IPS DF 4.7 (cell line): Measurements from ENCODE around the gene SLC25A34.

Experiments
- DNase-seq: peaks from one replicate; pipeline ENCODE4 v3.0.0-alpha.2; 2013; ENCODE audit warnings: low spot score; ENCODE audit errors: extremely low read depth

SLC25A34 gene

DNA sequence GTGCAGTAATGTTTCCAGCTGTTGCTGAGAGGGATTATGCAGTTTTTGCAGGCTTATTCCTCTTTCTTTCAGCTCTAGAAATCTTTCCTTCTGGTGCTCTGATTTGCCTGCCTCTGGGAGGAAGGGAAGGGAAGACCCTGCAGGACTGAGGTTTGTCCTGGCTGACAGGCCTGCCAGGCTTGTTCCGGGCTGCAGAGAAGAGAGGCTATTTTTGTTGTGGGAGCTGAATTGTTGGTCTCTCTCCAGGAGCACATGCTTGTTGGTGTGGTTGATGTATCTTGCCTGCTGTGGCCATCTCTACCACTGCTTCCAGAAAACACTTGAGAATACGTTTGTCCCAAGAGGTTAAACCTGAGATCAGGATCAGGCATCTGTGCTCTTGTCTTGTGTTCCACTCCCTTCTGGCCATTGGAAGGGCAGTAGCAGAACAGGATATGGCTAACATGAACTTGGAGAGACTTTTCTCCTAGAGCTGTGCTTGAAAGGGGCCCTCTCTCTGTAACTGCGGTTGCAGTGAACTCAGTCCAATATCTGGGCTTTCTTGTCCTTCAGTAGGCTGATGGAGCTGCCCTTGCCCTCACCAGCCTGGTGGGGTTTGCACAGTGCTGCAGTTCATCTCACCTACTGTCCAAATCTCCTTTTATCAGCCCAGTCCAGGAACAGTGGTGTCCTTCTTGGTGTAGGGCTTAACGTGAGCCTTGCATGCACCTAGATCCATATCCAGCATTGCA lies 21.5 kb upstream of the SLC25A34 start:
- no peak for DNase-seq

DNA sequence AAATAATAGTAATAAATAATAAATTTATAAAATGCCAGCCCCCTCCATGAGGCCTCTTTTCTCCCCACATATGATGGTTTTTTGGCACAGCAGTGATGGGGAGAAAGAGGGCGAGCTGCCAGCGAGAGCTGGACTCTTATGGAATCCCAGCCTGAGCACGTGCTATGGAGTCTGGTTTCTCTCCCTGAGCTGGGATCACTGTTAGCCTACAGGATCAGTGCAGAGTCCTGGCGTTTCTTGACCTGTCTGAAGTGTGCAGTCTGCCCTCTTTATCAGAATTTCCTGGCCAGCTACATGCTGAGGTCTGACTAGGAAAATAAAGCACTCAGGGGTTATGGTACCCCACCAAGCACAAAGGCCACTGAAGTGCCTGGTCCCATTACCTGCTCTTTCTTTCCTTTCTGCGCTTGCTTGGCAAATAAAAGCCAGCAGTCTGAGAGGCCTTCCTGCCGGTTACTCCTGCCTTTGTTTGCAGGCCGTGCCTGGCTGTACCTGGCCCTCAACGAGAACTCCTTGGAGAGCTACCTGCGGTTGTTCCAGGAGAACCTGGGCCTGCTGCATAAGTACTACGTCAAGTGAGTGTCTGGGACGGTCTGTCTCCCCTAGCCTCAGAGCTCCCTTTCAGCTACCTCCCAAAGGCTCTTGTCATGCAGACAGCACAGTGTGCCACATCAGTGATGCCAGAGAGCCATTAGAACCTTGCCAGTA lies 18.5 kb upstream of the SLC25A34 start:
- DNase-seq = no peak

DNA sequence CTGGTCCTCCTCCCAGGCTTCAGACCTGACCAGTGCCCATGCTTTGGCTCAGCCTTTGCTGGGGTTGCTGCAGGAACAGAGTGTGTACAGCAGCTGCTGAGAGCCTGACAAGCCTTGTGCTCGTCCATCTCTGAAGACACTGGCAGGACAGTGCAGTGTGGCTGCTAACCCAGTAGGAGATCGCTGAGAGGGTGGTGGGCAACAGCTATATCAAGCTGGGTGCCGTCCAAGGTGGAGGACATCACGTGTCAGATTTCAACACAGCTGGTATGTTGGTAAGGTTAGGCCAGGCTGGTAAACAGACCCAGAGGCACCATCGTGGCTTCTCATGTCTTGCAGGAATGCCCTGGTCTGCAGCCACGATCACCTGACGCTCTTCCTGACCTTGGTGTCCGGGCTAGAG lies 17.9 kb upstream of the SLC25A34 start:
- no peak for DNase-seq

DNA sequence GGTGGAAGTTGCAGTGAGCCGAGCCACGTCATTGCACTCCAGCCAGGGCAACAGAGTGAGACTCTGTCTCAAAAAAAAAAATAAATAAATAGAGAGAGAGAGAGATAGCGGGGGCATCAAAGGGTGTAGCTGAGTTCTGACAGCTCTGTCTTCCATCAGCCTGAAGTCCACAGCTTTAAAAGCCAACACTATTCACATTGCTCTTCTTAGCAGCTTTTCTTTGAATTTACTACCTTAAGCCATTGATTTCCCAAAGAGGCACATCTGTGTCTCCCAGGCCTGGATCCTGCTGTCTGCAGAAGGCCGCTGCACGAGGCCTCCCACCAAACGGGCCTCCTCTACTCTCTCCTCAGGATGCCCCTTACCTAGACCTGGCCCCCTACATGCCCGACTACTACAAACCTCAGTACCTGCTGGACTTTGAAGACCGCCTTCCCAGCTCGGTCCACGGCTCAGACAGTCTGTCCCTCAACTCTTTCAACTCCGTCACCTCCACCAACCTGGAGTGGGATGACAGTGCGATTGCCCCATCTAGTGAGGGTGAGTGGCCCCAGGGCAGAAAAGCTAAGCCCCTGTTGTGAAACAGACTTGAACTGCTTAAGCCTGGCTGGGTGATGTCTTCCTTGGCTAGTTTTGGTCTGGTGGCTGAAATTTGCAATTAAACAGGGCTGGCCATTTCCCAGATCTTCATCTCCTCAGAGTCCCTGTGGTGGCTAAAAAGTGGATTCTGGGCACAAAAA lies 16.5 kb upstream of the SLC25A34 start:
- DNase-seq = no peak

DNA sequence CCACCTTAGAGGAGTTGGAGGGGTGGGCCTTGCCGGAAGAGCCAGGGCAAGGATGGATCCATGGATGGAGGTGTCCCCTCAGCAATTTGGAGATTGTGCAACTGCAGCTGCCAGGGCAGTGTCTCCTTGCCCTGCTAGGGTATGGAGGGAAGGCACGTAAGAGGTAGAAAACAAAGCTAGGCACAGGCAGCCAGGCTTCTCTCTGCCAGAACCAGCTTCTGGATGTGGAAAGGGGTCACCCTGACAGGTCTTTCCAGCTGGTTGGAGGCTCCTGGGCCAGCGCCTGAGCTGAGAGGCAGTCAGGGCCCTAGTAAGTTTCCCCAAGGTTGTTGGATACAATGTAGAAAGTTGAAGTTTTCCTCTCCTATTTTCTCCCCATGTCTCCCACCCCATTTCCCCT lies 15.2 kb upstream of the SLC25A34 start:
- no peak for DNase-seq

DNA sequence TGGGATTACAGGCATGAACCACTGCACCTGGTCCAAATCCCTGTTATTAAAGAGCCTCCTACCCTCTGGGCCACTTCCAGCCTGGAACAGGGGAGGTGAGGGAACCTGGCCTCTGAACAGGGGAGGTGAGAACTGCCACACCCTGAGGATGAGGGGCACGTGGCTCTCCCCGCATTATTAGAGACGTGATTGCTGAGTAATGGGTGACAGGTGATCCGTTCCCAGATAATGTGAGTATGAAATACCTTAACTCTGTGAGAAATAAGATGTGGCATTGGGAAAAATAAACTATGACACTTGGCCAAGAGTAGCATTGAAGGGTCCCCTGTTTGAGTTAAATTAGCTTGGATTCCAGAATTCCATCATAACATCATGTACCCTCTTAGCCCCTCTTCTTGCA lies 13.6 kb upstream of the SLC25A34 start:
- DNase-seq = no peak

DNA sequence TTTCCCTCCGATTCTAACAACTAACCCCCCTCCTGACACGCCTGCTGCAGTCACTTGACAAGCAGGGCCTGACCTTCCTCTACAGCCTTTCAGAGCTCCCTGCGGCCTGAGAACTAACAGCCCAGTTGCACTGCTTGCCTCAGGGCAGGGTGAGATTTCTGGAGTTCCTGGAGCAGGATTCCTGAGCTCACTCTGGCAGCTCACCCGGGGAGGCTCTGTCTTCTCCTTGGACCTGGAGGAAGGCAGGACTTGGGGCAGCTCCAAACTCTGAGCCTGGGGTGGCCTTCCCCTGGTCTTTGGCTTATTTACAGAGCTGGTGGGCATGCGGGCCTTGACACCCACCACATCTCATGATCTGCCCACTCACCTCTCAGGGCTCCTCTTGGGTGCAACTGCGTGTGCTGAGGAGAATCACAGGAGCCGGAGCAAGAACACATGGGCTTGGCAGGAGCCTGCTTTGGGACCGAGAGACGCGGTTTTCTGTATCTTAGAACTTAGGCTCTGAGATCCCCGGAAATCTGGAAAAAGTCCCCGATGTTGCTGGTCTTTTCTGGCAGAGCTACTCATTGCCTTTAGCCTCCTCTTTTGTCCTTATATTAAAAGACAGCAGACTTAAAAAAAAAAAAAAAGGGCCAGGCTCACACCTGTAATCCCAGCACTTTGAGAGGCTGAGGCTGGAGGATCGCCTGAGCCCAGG lies 13.1 kb upstream of the SLC25A34 start:
- no peak for DNase-seq

DNA sequence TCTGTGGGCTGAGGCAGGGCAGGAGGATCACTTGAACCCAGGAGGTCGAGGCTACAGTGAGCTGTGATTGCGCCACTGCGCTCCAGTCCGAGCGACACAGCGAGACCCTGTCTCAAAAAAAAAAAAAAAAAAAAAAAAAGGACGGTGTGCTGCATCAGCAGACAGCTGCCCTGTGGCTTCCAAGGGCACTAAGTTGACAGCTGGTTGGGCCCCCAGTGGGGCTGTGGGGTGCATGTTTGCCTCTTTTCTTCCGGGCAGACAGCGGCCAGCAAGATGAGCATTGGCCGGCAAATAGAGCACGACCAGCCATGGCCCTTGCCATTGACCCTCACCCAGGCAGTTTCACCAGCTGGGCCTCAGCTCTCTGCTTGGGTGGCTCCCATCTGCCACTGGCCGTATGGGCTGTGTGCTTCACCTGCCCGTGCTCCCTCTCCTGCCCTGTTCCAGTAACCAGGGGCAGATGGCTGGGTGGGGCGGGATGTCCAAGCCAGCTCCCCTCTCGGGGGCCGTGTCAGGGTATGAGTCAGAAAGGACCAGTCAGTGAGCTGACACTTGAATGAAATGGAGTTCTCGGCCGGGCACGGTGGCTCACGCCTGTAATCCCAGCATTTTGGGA lies 12.3 kb upstream of the SLC25A34 start:
- DNase-seq = no peak

DNA sequence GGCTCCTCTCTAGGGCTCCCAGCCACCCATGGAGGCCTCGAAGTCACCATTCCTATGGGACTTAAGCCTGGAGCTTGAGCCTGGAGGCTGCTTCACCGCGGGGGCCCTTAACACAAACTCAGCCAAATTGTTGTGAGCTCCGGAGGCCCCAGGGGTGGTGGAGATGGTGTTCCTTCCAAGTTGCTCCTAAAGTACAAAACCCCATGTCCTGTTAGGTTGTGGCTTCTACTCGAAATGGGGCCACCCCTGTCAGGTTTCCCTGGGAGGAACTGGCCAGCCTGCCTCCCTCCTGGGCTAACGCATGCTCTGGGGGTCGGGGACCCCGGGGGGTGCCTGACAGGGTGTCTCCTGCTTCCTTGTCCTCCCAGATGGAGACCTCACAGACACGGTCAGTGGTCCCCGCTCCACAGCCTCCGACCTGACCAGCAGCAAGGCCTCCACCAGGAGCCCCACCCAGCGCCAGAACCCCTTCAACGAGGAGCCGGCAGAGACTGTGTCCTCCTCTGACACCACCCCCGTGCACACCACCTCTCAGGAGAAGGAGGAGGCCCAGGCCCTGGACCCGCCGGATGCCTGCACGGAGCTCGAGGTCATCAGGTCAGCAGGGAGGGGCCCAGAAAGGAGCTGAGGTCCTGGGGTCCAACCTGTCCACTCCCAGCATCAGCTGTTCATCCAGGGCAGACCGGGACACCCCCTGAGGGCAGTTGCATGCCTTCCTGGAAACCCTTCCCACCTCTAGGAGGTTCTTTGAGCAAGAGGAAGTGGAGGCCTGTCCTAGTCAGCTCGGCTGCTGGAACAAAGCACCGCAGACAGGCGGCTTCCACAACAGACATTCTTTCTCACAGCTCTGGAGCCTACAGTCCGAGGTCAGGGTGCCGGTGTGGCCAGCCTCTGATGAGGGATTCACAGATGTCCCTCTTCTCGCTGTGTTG lies 10.8 kb upstream of the SLC25A34 start:
- DNase-seq = no peak

DNA sequence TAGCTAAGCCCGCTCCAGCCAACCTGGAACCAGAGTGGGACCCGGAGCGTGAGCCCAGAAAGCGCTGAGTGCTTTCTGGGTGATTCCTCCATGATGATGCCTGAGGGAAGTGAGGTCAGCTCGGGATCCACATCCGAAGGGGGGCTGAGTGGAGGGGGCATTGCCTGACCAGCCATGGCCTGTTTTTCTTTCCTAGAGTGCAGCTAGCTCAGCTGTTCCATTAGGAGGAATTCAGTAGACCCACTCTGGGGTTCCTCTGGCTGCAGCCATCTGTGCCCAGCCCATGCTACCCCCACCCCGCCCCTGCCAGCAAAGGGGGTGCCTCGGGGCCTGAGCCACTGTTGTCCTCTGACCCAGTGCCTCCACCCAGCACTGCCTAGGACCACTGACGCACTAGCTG lies 9.6 kb upstream of the SLC25A34 start:
- DNase-seq = no peak

DNA sequence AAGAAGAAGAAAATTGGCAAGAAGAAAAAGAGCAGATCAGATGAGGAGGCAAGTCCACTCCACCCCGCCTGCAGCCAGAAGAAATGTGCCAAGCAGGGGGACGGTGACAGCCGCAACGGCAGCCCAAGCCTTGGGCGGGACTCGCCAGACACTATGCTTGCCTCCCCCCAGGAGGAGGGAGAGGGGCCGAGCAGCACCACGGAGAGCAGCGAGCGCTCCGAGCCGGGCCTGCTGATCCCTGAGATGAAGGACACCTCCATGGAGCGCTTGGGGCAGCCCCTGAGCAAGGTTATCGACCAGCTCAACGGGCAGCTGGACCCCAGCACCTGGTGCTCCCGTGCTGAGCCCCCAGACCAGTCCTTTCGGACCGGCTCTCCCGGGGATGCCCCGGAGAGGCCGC lies 9.0 kb upstream of the SLC25A34 start:
- DNase-seq = no peak

DNA sequence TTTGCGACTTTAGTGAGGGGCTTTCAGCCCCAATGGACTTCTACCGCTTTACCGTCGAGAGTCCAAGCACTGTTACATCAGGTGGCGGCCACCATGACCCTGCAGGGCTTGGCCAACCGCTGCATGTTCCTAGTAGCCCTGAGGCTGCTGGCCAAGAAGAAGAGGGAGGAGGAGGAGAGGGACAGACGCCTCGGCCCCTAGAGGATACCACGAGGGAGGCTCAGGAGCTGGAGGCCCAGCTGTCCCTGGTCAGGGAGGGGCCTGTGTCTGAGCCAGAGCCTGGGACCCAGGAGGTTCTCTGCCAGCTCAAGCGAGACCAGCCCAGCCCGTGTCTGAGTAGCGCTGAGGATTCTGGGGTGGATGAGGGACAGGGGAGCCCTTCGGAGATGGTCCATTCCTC lies 8.6 kb upstream of the SLC25A34 start:
- DNase-seq = no peak

DNA sequence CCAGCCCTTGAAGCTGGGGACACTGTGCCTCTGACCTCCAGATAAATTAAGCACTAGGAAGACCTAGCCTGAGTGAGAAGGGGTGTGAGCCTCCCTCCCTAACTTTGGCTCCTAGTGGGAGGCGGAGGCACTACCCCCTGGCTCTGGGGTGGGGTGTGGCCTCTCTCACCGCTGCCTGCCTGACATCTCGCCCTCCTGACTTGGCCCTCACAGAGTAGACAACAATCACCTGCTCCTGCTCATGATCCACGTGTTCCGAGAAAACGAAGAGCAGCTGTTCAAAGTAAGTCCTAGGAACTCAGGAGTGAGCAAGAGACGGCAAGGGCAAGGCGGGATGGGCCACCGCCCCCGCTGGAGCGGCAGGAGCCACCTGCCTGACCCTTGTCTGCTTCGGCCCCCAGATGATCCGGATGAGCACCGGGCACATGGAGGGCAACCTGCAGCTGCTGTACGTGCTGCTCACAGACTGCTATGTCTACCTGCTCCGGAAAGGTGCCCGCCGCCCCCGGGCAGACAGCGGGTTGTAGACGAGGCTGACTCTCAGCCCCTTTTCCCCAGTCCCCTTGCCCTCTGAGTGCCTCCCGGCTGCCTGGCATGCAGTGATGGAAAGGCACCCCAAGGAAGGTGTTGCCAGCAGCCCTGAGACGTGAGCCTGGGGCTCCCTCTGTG lies 8.1 kb upstream of the SLC25A34 start:
- DNase-seq = no peak

DNA sequence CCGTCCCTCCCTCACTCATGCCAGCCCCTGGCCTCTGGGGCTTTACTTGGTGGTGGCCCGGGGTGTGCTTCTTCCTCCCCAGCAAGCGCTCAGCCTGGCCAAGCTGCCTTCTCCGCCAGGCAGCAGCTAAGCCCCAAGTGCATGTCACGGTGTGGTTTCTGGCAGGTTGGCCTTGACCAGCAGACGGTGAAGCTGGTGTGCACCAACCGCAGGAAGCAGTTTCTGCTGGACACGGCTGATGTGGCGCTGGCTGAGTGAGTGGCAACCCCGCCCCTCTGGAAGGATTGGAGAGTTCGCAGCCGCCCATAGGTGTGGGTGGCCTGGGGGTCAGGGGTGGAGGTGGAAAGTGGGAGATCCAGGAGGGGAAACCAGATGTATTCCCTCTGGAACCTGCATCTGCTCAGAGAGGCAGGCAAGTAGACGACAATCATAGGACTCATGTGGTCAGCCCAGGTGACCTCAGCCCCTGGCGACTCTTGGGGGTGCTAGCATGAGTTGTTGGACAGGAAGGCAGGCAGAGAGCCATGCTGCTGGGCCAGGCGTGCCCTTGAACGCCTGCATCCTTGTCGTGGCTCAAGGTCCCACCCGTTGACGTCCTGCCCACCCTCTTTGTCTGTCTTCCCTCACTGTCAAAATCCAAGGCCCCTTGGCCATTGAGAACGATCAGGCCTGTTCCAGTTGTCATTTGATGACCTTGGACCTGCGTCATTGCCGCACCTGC lies 7.0 kb upstream of the SLC25A34 start:
- DNase-seq = no peak

DNA sequence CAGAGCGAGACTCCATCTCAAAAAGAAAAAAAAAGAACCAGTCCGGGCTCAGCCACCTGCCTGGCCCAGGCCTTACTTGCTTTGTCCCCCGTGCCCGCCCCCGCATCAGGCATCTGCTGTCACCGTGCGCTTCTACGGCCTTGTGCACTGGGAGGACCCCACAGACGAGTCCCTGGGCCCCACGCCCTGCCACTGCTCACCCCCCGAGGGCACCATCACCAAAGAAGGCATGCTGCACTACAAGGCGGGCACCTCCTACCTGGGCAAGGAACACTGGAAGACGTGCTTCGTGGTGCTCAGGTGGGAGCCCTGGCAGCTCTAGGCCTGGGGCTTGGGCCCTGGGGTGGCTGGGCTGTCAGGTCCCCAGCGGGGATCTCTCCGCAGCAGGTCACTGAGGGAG lies 5.6 kb upstream of the SLC25A34 start:
- DNase-seq = no peak

DNA sequence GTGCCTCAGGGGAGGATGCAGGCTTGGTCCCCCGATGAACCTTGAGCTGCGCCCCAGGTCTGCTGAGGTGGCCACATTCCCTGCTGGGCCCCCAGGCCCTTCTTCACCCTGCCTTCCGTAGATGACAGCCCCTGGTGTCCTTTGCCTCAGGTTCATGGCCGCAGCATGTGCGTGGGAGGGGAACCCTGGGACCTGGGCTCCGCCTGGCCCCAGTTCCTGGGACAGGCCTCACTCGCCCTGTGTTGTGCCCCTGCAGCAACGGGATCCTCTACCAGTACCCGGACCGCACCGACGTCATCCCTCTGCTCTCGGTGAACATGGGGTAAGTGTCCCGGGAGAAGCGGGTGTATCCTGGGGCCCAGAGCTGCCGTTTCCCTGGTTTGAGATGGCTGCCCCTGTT lies 5.1 kb upstream of the SLC25A34 start:
- DNase-seq = no peak

DNA sequence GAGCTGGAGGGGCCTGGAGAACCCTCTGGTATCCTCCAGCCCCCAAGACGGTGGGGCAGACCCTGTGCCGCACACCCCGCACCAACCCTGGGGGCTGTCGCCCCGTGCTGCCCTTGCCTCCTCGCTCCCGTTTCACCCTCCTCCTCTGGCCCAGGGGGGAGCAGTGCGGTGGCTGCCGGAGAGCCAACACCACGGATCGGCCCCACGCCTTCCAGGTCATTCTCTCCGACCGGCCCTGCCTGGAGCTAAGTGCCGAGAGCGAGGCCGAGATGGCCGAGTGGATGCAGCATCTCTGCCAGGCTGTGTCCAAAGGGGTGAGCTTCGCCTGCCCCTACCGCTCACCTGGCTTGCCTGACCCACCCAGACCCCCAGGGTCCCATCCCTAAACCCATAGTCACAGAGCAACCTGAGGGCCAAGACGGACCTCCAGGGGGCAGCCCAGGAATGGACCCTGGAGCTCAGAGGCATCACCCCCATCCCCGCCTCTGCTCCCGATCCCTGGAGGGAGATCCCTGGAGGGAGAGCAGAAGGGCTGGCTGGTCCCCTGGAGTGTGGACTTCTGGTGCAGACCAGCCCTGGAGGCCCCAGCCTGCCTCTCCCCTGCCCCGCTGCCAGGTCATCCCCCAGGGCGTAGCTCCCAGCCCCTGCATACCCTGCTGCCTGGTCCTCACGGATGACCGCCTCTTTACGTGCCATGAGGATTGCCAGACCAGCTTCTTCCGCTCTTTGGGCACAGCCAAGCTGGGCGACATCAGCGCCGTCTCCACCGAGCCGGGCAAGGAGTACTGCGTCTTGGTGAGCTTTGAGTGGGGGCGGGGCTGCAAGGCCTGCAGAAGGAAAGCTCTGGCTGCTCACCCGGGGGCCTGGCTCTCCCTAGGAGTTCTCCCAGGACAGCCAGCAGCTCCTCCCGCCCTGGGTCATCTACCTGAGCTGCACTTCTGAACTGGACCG lies 4.0 kb upstream of the SLC25A34 start:
- DNase-seq = no peak

DNA sequence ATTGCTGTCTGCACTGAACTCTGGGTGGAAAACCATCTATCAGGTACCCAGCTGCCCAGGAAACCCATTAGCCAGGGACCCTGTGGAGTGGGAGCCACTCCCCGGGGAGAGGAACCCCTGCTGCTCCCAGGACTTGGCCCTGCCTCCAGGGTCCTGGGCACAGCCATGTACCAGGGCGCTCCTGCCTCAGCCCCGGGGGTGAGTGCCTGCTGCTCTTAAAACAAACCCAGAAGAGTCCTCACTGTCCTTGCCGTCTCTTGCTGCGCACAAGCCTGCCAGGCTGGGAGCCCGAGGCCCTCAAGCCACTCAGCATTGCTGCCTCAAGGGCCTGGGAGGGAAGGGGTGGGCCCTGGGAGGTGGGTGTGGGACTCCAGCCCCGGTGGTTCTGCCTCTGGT lies 3.4 kb upstream of the SLC25A34 start:
- no peak for DNase-seq
